ENCODE measurements around the gene RARS2.

RARS2 gene

DNA sequence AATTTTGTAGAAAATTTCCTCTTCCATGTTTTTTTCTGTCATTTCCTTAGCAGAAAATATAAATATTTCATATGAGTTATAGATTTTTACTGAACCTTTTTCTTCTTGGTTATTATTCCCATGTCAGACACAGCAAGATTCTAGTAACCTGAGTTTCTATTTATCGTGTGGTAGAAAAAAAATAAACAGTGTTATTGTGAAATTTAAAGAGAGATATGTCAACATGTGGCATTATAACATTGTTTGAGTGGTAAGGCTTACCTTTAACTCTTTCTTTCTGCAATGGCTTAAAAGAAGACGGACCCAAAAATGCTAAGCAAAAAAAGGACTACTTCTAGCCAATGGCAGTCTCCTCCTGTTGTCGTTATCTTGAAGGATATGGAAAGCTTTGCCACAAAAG, 19.0 kb upstream of the RARS2 start:
- H3K36me3 ChIP-seq = peaks cover 48% of the 10 kb centered on the region
- no peaks in the 10 kb centered on the region for H3K27me3 ChIP-seq
- H3K27ac ChIP-seq = no peak overlapping the region
- H3K4me3 ChIP-seq (ENCODE audit: low read depth in 1 of 2, low read length in 1 of 2) = no peak overlapping the region
- TF ChIP-seq, protein P1, sequence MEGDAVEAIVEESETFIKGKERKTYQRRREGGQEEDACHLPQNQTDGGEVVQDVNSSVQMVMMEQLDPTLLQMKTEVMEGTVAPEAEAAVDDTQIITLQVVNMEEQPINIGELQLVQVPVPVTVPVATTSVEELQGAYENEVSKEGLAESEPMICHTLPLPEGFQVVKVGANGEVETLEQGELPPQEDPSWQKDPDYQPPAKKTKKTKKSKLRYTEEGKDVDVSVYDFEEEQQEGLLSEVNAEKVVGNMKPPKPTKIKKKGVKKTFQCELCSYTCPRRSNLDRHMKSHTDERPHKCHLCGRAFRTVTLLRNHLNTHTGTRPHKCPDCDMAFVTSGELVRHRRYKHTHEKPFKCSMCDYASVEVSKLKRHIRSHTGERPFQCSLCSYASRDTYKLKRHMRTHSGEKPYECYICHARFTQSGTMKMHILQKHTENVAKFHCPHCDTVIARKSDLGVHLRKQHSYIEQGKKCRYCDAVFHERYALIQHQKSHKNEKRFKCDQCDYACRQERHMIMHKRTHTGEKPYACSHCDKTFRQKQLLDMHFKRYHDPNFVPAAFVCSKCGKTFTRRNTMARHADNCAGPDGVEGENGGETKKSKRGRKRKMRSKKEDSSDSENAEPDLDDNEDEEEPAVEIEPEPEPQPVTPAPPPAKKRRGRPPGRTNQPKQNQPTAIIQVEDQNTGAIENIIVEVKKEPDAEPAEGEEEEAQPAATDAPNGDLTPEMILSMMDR (IDR thresholded peaks at IDR 0.05) = no peak
- no peaks in the 10 kb centered on the region for H3K4me1 ChIP-seq (ENCODE audit: control insufficient read depth in 1 of 2, insufficient read depth in 1 of 2, low read depth in 1 of 2, low read length in 1 of 2)
- H3K9me3 ChIP-seq = no peaks in the 10 kb centered on the region

DNA sequence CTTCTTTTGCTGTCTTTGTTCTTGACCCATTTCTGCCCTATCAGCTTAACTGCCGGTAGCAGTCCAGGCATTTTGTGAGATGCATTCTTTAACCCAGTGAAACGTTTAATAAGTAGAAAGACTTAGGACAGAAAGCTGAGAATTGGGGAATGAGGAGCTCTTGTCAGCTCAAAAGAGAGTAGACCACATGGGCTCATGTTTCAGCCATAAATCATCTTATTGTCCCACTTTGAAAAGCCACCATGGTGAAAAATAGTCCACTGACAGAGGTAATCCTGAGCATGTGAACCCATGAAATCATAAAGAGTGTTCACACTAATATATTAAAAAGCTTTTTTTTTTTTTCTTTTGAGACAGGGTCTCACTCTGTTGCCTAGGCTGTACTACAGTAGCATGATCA, 16.4 kb upstream of the RARS2 start:
- H3K27ac ChIP-seq = no peak overlapping the region
- no peaks in the 10 kb centered on the region for H3K27me3 ChIP-seq
- peaks cover 25% of the 10 kb centered on the region for H3K36me3 ChIP-seq
- no peaks in the 10 kb centered on the region for H3K9me3 ChIP-seq
- no peak overlapping the region for H3K4me3 ChIP-seq (ENCODE audit: low read depth in 1 of 2, low read length in 1 of 2)
- TF ChIP-seq, protein P1 (IDR thresholded peaks at IDR 0.05) = no peak
- H3K4me1 ChIP-seq (ENCODE audit: control insufficient read depth in 1 of 2, insufficient read depth in 1 of 2, low read depth in 1 of 2, low read length in 1 of 2) = no peaks in the 10 kb centered on the region

DNA sequence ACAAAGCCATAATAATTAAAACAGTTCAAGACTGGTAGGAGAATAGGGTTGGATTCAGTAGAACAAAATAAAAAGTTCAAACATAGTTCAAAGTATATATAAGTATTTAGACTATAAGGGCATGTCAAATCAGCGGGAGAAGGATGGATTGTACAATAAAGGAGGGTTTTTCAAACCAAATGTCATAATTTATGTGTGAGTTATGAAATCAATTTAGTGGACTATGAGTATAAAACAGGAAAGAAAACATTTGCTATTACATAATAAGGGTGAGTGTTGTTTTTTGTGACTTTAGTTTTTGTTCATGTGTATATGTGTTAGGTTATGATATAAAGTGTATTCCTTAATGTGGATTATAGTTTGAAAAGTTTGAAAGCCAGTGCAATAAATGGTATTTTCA, 10.8 kb upstream of the RARS2 start:
- H3K27ac ChIP-seq = peak overlapping the region; percentile 42
- H3K4me3 ChIP-seq (ENCODE audit: low read depth in 1 of 2, low read length in 1 of 2) = no peak overlapping the region
- H3K4me1 ChIP-seq (ENCODE audit: control insufficient read depth in 1 of 2, insufficient read depth in 1 of 2, low read depth in 1 of 2, low read length in 1 of 2) = peaks cover 8 to 10% of the 10 kb centered on the region in 2 experiments
- no peaks in the 10 kb centered on the region for H3K9me3 ChIP-seq
- H3K36me3 ChIP-seq = peaks cover 7% of the 10 kb centered on the region
- H3K27me3 ChIP-seq = no peaks in the 10 kb centered on the region
- TF ChIP-seq, protein P1 (IDR thresholded peaks at IDR 0.05) = no peak

DNA sequence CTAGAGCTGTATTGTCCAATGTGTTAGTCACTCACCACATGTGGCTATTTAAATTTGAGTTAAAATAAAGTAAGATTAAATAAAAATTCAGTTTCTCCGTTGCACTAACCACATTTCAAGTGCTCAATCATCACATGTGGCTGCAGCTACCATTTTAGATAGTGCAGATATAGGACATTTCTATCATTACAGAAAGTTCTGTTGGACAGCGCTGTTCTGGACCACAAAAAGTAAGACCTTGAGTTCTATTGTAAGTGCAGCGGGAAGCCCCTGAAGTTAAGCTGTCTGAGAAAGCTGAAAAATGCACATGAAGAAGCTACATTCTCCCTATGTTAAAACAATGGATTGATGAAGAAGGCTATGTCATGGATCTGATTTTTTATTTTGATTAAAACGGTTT, 1.2 kb upstream of the RARS2 start:
- Histone ChIP-seq H3K36me3 (peaks cover 17% of the 10 kb centered on the region), H3K4me1 (ENCODE audit: control insufficient read depth in 1 of 2, insufficient read depth in 1 of 2, low read depth in 1 of 2, low read length in 1 of 2) (peaks cover 28 to 33% of the 10 kb centered on the region in 2 experiments), H3K4me3 (ENCODE audit: low read depth in 1 of 2, low read length in 1 of 2) (peak overlapping the region; percentile 83 to 93), H3K9me3 (no peaks in the 10 kb centered on the region), H3K27me3 (no peaks in the 10 kb centered on the region), H3K27ac (no peak overlapping the region)
- TF ChIP-seq, protein P1 (IDR thresholded peaks at IDR 0.05) = no peak

DNA sequence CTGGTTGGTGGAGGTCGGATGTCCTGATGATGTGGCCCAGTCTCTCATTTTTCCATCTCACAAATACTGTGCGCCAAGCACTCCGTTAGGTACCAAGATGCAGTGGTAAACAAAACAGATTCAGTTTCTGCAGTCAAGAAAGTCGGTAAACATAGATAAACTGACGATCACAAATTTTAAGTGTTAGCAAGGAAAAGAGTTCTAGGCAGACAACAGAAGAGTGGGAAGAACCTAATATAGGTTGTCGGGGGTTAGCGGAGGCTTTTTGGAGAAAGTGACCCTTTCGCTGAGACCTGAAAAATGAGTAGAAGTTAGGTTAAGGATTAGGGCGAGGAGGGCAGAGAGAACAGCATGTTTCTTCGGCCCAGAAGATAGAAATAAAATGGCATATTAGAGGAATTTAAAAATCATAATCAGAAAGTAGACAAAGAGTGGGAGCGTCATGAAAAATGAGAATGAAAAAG, 662 bp upstream of the RARS2 start:
- Histone ChIP-seq H3K27me3 (no peaks in the 10 kb centered on the region), H3K4me3 (ENCODE audit: low read depth in 1 of 2, low read length in 1 of 2) (peak overlapping the region; percentile 83 to 93), H3K4me1 (ENCODE audit: control insufficient read depth in 1 of 2, insufficient read depth in 1 of 2, low read depth in 1 of 2, low read length in 1 of 2) (peaks cover 28 to 33% of the 10 kb centered on the region in 2 experiments)

More for the DNA sequence above, 662 bp upstream of the RARS2 start:
- Histone ChIP-seq H3K9me3 (no peaks in the 10 kb centered on the region), H3K27ac (peak overlapping the region; percentile 87), H3K36me3 (peaks cover 13% of the 10 kb centered on the region)
- TF ChIP-seq, protein P1 (IDR thresholded peaks at IDR 0.05) = no peak

All from neutrophil (primary cell).